GM12865 (cell line): ENCODE results near the gene LRP4.

Experiments used
- DNase-seq: peaks from one replicate; pipeline ENCODE4 v3.0.0; 2010; ENCODE audit warnings: low read depth
- H3K4me3 ChIP-seq: 2 replicates; pipeline ENCODE4 v1.5.1; 2011; ENCODE audit warnings: mild to moderate bottlenecking, low read depth, low read length, control low read depth
- TF ChIP-seq, protein P1 (sequence below): IDR thresholded peaks from 2 replicates; pipeline ENCODE4 v1.5.1; 2011; ENCODE audit warnings: low read length, control low read depth, low read depth, inconsistent platforms; ENCODE audit not compliant: insufficient read depth; ENCODE audit errors: missing control alignments

Gene LRP4

GRCh38 chr11:46888636-46889035 is 29.7 kb downstream of the LRP4 start:
- DNase-seq: no peak
- TF ChIP-seq, protein P1, sequence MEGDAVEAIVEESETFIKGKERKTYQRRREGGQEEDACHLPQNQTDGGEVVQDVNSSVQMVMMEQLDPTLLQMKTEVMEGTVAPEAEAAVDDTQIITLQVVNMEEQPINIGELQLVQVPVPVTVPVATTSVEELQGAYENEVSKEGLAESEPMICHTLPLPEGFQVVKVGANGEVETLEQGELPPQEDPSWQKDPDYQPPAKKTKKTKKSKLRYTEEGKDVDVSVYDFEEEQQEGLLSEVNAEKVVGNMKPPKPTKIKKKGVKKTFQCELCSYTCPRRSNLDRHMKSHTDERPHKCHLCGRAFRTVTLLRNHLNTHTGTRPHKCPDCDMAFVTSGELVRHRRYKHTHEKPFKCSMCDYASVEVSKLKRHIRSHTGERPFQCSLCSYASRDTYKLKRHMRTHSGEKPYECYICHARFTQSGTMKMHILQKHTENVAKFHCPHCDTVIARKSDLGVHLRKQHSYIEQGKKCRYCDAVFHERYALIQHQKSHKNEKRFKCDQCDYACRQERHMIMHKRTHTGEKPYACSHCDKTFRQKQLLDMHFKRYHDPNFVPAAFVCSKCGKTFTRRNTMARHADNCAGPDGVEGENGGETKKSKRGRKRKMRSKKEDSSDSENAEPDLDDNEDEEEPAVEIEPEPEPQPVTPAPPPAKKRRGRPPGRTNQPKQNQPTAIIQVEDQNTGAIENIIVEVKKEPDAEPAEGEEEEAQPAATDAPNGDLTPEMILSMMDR: no peak

GRCh38 chr11:46886211-46886610 is 32.1 kb downstream of the LRP4 start:
- no peak for DNase-seq
- no peak overlapping the region for H3K4me3 ChIP-seq
- TF ChIP-seq, protein P1: no peak

More at GRCh38 chr11:46888636-46889035, 29.7 kb downstream of the LRP4 start:
- no peak overlapping the region for H3K4me3 ChIP-seq

- TF ChIP-seq, protein P1: no peak
- DNase-seq: no peak
- no peak overlapping the region for H3K4me3 ChIP-seq
These were observed 39.2 kb downstream of the LRP4 start for GRCh38 chr11:46879056-46879585.

DNA sequence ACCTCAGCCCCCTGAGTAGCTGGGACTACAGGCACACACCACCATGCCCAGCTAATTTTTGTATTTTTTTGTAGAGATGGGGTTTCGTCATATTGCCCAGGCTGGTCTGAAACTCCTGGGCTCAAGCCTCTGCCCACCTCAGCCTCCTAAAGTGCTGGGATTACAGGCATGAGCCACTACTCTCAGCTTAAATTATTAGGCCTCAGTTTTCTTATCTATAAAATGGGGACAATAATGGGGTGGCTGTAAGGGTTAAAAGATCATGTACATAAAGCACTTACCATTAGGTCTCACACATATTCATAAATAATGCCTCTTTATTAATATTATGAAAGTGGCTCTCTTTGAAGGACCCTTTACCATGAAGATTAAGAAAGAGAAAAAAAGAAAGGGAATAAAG is 40.8 kb downstream of the LRP4 start:
- H3K4me3 ChIP-seq: no peak overlapping the region
- DNase-seq: no peak
- TF ChIP-seq, protein P1: no peak

DNA sequence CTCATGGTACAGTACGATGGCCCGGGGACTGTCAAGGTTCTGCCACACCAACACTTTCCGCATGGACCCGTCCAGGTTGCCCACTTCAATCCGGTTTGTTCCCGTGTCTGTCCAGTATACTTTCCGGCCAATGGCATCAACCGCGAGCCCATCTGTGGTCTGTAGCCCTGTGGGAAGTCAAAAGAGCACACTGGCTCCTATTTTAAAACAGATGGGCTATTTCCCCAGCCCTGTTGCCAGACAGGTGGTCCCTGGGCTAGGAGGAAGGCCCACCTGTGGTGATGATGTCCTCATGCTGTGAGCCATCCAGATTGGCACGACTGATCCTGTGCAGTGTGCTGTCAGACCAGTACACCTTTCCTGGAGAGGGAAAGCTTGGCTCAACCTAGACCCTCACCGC is 41.9 kb downstream of the LRP4 start:
- TF ChIP-seq, protein P1: no peak
- no peak for DNase-seq
- H3K4me3 ChIP-seq: no peak overlapping the region

DNA sequence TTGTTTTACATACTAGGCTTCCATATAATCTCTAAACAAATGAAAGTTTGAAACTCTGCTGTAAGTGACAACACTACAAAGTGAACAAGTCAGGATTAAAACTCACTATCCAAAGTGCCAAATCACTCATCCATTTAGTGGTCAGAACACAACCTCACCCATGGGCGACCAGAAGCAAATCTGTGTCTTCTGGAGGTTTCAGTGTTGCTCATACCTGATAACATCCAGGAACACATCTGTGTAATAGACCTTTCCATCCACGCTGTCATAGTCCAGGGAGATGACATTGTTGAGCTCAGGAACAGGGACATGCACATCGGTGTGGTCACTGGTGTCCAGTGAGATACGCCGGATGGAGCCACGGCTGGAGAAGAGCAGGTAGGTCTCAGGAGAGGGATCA is 43.8 kb downstream of the LRP4 start:
- TF ChIP-seq, protein P1: no peak
- H3K4me3 ChIP-seq: no peak overlapping the region
- DNase-seq: no peak

- TF ChIP-seq, protein P1: no peak
- no peak for DNase-seq
- H3K4me3 ChIP-seq: no peak overlapping the region
These were observed 49.4 kb downstream of the LRP4 start for GRCh38 chr11:46868912-46869311.
